Measurements from ENCODE around the gene STAMBPL1.

STAMBPL1 gene

DNA sequence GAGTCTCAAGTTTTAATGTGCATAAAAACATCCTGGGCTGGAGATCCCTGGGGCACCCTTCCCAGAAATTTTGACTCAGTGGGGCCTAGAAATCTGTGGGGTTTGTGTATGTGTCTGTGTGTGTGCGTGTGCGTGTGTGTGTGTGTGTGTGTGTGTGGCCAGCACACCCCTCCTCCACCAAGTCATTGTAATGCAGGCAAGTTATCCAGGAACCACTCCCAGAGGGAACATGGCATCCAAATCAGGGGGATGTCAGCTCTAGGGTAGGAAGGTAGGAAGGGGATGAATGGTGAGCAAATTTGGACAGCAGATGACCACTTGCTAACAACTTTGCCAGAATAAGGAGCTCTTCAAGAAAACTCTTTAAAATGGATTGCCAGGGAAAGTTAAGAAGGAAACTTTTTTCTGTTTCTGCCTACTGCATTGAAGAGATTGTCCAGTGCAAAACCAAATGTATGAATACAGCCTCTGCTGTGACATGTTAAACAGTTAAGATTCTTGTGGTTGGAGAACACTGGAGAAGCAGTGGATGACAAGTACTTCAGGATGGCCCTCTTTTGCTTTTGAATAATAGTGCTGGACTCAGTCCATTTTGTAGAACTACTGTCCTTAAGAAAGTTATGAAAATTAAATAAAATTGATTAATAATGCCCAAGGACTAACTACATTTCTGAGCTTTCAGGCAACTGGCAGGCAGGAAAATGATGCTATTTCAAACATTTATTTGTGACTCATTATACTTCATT, 12.3 kb downstream of the STAMBPL1 start:
- Mint-ChIP-seq H3K9me3 (no peaks in the 10 kb centered on the region), H3K27ac (no peak overlapping the region), H3K36me3 (ENCODE audit: low read depth) (no peaks in the 10 kb centered on the region), H3K4me3 (no peak overlapping the region), H3K27me3 (ENCODE audit: low read depth) (no peaks in the 10 kb centered on the region), H3K4me1 (peaks cover 4% of the 10 kb centered on the region)
- TF ChIP-seq, protein P1, sequence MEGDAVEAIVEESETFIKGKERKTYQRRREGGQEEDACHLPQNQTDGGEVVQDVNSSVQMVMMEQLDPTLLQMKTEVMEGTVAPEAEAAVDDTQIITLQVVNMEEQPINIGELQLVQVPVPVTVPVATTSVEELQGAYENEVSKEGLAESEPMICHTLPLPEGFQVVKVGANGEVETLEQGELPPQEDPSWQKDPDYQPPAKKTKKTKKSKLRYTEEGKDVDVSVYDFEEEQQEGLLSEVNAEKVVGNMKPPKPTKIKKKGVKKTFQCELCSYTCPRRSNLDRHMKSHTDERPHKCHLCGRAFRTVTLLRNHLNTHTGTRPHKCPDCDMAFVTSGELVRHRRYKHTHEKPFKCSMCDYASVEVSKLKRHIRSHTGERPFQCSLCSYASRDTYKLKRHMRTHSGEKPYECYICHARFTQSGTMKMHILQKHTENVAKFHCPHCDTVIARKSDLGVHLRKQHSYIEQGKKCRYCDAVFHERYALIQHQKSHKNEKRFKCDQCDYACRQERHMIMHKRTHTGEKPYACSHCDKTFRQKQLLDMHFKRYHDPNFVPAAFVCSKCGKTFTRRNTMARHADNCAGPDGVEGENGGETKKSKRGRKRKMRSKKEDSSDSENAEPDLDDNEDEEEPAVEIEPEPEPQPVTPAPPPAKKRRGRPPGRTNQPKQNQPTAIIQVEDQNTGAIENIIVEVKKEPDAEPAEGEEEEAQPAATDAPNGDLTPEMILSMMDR (IDR thresholded peaks at IDR 0.05; ENCODE audit: unreplicated experiment in 3 of 3): no peak

DNA sequence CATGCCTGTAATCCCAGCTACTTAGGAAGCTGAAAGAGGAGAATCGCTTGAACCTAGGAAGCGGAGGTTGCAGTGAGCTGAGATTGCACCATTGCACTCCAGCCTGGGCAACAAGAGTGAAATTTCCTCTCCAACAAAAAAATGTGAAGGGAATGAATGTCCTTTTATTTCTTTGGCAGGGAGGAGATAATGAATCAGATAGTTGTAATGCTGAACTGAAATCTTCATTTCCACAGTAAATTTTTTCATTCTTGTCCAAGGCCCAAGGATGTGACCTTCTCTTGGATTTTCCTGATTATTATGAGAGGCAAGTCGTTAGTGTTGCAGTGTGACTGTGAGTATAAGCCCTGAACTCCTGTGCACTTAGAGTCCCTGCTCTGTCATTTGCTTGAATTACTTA, 13.6 kb downstream of the STAMBPL1 start:
- H3K9me3 Mint-ChIP-seq: no peaks in the 10 kb centered on the region
- H3K27me3 Mint-ChIP-seq (ENCODE audit: low read depth): no peaks in the 10 kb centered on the region
- no peak overlapping the region for H3K4me3 Mint-ChIP-seq
- no peaks in the 10 kb centered on the region for H3K36me3 Mint-ChIP-seq (ENCODE audit: low read depth)
- peaks cover 4% of the 10 kb centered on the region for H3K4me1 Mint-ChIP-seq
- H3K27ac Mint-ChIP-seq: no peak overlapping the region
- TF ChIP-seq, protein P1 (IDR thresholded peaks at IDR 0.05; ENCODE audit: unreplicated experiment in 3 of 3): no peak

DNA sequence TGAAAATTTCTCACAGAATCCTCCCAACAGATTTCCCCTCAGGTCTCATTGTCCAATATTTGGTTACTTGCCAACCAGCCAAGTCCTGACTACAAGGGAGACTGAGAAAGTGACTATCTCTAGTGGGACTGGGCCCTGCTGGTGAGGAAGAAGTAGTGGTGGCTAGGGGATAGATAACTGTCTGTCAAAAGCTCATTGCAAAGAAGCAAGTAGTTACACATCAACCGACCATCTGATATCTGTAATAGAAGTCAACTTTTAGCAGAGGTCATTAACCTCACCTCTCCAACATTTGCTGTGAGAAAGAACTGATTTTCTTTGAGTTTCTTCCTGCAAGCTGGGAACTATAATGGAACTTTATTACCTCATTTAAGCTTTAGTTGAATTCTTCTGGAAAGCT, 15.2 kb downstream of the STAMBPL1 start:
- no peaks in the 10 kb centered on the region for H3K36me3 Mint-ChIP-seq (ENCODE audit: low read depth)
- TF ChIP-seq, protein P1 (IDR thresholded peaks at IDR 0.05; ENCODE audit: unreplicated experiment in 3 of 3): no peak
- no peak overlapping the region for H3K27ac Mint-ChIP-seq

DNA sequence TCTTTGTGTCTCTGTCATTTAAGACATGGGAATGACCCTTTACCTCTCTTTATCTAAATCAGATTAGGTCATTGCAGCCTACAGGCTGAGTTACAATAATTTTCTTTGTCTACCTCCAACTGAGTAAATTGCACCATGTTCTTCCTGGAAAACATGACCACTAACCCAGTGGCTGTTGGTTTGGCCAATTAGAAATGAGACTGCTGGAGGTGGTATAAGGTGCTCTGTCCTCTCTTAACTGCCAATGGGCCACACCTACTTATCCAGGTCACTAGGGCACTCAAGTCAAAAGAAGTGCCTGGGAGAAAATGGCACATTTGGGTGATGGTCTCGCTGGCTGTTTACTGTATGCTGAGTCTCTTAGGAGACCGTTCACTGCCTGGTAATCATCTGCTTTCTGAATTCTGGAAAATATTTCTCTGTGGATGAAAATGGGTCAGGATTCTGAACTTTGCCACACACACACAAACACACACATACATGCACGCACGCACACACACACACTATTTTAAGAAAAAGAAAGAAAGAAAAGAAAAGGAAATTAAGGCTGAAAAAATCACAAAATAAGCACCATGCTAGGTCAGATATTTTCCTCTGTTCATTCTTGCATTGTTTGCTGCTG, 16.4 kb downstream of the STAMBPL1 start:
- Mint-ChIP-seq H3K27ac (no peak overlapping the region), H3K4me1 (peaks cover 4% of the 10 kb centered on the region), H3K36me3 (ENCODE audit: low read depth) (no peaks in the 10 kb centered on the region), H3K9me3 (no peaks in the 10 kb centered on the region), H3K4me3 (no peak overlapping the region), H3K27me3 (ENCODE audit: low read depth) (no peaks in the 10 kb centered on the region)
- TF ChIP-seq, protein P1 (IDR thresholded peaks at IDR 0.05; ENCODE audit: unreplicated experiment in 3 of 3): no peak

More for the DNA sequence above, 15.2 kb downstream of the STAMBPL1 start:
- Mint-ChIP-seq H3K4me1 (peaks cover 4% of the 10 kb centered on the region), H3K4me3 (no peak overlapping the region), H3K9me3 (no peaks in the 10 kb centered on the region), H3K27me3 (ENCODE audit: low read depth) (no peaks in the 10 kb centered on the region)

DNA sequence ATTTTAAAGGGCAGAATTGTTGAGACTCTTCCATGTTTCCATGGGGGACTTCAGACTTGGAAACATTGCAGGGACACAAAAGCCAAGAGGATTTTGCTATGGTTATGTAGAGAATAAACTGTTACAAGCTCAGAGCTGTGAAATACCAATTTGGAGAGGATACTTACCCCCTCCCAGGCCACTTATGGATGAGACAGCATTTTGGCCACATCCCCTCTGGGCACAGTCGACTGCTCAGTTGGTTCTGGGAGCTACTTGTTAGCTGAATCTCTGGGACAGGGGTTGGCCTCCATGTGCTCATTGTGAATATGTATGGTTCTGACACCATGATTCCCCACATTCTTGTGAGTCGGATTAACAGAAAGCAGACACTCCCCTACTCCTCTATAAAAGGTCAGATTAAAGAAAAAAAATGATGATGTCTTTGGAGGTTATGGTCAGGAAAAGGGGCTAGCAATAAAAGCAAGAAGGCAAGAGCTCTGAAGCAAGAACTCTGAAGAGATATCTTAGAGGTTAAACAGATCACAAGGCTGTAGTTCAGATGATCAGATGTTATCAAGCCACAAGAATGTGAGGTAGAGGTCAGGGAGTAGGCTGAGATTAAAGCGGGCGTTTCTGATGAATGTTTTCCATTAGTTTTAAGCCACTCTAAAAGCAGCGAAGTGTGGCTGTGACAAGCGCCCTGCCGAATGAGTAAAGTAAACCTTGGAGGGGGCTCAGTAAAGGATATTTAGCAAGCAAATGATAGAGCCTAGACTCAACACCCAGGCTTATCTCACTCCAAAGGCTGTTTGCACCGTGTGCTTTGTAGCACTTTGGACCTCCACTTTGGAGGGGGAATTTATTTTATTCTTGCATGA, 17.2 kb downstream of the STAMBPL1 start:
- Mint-ChIP-seq H3K9me3 (no peaks in the 10 kb centered on the region), H3K27ac (peak overlapping the region in 1 of 3 experiments; percentile 14), H3K4me1 (peaks cover 4% of the 10 kb centered on the region), H3K36me3 (ENCODE audit: low read depth) (no peaks in the 10 kb centered on the region), H3K27me3 (ENCODE audit: low read depth) (no peaks in the 10 kb centered on the region), H3K4me3 (no peak overlapping the region)
- TF ChIP-seq, protein P1 (IDR thresholded peaks at IDR 0.05; ENCODE audit: unreplicated experiment in 3 of 3): no peak
